UCSD-AML1 (cell line): ENCODE measurements around the gene CREB1.
"Not testable (repeated sequence)": the region's sequence is repeated elsewhere in the genome, so short reads cannot be mapped to it uniquely, and the experiment has no call there.

Experiments used
- DNase-seq: peaks from one replicate; lab custom pipeline; 2025; ENCODE audit not compliant: unreplicated experiment; lab: John Stamatoyannopoulos, UW

CREB1 gene

DNA sequence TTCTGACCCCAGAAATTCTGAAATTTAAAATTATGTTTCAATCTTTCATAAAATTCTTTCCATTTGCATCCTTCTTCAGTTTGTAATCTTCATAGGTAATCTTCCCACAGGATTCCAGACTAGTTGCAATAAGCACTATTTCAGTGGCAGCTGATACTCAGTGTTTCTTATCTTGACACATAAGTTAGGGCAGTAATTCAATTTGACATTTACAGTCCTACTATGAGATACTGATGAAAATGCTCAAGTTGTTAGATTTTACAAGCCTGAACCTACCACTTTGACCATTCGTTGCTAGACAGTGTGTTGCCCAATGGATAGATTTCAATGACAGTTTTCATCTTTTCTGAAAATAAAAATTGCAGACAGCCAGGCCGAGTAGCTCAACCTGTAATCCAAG, 85.1 kb downstream of the CREB1 start:
- DNase-seq: no peak

DNA sequence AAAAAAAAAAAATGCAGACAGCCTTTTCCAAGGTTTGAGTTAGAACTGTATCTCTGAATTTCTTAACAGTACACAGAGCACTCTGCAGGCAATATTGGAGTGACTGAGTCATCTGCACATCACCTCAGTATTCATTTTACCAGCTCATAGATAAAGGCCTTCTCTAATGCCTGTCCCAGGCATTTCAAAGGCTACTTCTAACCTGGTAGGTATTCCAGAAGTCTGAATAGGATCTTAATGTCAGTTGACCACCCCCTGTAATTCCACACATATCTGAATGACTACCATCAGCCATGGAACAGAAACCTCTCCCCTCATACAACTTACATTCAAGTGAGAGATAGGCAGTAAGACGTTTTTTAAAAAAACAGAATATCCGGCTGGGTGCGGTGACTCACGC, 86.4 kb downstream of the CREB1 start:
- DNase-seq: no peak

DNA sequence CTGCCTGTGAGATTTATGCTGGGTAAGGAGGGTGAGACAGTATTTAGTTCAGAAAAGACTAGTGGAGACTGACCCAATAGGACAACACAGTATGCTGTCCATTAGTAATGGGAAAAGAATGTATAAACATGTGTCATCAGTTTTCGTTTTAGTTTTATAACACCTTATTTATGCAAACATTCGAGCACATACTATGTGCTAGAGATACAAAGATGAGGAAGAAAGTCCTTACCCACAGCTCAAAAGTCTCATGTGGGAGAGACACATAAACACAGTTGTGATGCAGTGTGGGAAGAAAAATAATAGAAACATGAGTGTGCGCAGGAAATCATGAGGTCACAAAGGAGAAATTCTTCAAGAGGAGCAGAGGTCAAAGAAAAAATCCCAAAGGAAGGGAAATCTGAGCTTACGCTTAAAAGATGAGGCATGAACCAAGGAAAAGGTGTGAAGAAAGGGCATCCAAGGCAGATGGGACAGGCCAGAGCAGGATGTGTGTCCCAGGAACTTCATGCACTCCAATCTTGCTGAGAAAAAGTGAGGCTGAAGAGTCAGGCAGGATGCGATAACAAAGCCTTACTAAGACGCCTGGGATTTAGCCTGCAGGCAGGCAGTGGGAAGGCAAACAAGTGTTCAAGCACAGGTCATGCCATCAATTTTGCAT, 87.4 kb downstream of the CREB1 start:
- DNase-seq: no peak

DNA sequence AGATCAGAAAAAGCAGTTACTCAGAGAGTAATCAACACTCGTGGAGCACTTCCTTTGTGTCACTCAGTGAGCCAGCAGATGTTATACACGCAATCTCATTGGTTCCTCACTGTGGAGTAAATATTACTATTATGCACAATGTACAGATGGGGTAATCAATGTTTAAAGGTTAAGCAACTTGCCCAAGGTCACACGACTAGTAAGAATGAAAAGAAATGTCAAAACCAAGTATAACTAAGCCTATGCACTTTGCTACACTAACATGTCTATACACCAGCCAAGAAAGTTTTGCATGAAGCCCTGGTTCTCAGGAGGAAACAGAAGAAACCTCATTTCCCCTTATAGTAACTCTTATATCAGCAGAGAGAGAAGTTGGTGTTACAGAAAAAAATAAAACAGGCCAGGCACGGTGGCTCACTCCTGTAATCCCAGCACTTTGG, 90.0 kb downstream of the CREB1 start:
- DNase-seq: no peak

DNA sequence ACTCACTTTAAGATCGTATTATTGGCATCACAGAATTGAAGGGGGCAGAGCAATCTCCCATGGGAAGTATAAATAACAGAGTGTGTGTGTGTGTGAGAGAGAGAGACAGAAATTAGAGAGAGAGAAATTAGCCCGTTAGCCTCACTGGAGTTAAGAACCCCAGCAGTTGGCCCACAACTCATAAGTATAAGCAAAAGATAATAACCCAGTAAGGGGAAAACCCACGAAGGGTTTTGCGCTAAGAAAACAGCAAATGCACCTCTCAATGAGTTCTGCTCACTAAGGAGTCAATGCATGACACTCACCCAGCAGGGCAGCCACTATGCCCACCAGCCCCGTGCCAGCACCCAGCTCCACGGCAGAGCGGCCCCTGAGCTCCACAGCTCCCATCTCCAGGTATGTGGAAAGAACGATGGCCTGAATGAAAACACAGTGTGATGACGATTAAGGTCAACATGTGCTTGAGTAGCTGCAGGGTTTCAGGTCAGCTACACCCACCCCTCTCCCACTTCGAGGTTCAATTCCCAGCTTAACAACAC, 91.8 kb downstream of the CREB1 start:
- no peak for DNase-seq

DNA sequence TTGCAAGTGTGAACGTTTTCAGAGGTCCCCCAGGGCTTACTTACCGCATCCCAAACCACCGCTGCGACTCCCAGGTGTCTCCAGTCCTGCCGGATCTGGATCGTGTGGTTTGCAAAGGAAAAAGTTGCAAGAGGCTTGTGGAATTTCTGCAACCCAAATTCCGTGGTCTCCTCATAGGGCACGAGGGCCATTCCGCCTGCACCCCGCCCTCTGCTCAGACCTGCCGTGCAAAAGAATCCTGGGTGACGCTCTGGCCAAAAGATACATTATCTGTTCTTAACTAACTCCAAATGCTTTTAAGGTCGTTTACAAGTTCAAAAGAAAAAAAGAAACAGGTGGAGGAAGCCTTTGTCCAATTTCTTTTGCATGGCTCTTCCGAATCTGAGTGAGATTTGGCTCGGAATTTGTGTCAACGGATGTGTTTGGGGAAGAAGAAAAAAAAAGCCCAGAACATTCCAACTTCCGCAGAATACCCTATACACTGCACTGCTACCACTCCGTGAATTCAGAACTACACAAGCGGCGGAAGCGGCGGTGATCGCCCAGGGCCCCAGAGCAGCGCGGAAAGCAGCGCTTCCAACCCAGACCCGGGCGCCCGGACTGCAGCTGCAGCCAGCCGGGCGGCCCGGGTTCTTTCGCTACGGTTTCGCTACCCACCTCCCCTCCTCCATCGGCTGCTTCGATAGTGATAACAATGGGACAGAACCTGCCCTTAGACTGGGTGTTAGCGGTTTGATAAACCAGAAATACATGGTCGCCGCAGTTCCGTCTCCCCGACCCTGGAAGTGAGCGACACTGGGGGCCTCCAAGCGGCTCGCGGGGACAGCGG, 94.6 kb downstream of the CREB1 start:
- DNase-seq: peak; percentile 79

DNA sequence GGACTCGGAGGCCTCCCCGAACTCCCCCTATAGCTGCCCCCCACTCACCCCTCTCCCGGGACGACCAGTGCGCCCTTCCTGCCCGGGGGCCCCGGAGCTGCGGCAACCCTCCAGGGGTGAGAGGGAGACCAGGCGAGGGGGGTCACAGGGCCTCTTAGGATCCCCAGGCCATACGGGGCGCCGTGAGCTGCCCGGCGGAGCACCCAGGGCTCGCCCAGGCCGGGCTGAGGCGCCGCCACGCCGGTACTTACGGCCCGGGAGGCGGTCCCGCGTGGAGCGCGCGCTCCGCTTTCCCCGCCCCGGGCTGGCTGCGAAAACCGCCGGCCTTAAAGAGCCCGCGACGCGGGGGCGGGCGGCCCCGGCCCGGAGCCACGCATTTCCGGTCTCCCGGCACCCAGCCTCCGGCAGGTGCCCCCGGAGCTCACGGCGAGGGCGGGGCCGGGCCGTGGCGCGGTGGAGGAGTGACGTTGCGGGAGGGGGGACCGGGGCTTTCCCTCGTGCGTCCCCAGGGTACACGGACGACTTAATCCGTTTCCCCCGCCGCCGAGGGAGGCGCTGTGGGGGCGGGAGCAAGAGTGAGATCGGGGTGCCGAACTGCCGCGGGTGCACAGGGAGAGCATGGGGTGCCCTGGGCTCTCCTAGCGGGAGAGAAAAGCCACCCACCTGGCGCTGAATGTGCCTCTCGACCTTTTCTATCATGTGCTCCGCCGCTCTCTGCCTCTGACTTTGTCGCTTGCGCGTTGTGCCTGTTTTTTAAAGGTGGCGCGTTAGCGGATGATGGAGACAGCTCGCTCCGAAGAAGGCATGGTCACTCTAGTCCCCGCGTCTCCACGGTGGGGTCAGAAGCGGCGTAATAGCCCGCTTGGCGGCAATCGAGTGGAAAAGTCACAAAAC, 95.5 kb downstream of the CREB1 start, which contains the start of gene METTL21A:
Gene METTL21A (minus strand): TSS at position 381 of the 894 bp plus-strand sequence. CDS start 1,019 bp downstream, outside the sequence.
- peak; percentile 93 for DNase-seq

DNA sequence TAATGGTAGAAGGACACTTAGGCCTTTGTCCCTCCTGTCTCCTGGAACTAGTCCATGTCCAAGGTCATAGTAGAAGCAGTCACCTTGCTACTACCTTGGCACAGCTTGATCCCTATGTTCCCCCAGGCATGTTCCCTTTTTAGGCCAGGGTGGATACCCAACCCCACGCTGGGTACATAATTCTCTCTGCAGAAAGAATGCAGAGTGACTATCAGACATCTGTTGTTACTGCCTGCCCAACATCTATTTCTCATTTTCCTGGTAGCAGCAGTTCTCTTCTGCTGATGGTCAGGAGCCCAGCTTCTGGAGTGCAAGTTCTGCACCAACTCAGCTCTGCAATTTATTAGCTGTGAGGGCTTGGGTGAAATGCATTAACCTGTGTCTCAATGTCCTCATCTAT, 99.8 kb downstream of the CREB1 start:
- no peak for DNase-seq

DNA sequence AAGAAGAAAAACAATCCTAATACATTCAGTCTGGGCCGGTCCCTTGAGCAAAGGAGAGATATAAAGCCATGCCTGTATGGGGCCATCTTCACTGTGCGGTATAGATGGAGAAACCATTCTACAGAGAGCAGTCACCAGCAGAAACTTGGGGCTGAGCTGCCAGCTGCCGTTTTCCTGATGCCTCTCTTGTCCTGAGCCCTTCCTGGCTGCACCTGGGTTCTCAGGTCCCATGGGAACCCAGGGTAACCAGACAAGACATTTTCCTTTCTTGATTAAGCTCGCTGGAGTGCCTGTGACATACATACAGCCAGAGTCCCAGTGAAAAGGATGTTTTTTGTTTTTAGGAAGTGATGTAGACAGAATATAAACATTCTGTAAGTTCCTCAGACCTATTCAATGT, 100.7 kb downstream of the CREB1 start:
- DNase-seq: no peak

DNA sequence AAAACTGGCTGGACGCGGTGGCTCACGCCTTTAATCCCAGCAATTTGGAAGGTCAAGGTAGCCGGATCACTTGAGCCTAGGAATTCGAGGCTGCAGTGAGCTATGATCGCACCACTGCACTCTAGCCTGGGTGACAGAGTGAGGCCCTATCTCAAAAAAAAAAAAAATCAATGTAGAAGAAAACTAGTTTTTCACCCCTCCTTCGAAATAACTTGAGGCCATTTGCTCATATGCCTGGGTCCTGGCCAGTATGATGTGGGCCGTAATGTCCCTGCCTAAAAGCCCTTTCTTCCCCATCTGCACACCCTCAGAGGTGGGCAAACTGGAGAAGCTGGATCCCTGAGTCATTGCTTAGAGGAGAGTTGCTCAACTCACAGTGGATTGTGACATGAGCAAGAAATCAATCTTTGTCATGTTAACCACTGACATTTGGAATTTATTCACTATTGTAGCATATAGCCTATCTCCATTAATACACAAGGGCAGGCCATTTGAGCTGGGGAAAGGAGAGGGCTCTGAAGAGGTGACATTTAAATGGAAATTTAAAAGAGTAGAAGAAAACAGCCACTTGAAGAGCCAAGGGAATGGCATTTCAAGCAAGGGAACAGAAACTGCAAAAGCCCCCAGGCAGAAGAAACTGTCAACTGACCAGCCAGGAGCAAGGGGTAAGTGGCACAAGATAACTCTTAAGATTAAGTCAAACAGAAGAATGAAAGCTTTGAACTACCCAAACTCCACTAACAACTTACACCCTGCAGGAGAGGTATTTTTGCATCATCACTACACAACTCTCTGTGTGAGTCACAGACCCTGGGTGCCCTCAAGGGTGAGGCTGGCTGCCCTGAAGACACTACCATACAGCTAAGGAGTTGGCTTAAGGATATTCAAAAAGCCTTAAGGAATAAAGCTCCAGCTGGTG, 103.1 kb downstream of the CREB1 start:
- no peak for DNase-seq

DNA sequence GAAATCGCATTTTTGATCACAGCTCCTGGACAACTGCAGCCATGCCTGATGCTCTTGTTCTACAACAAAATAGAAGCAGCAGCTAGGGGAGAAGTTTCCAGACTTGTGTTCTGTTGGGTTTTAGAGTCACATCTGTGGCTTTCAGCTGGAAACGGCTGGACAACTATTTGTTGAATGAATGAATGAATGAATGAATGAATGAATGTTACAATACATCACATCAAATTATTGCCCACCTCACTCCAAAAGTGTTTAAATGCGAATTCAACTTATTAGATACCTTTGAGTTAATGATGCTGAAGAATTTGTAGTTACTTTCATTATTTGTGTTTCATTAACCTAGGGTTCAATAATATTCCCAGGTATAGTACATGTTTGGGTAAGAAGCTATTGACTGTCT, 103.9 kb downstream of the CREB1 start:
- no peak for DNase-seq

DNA sequence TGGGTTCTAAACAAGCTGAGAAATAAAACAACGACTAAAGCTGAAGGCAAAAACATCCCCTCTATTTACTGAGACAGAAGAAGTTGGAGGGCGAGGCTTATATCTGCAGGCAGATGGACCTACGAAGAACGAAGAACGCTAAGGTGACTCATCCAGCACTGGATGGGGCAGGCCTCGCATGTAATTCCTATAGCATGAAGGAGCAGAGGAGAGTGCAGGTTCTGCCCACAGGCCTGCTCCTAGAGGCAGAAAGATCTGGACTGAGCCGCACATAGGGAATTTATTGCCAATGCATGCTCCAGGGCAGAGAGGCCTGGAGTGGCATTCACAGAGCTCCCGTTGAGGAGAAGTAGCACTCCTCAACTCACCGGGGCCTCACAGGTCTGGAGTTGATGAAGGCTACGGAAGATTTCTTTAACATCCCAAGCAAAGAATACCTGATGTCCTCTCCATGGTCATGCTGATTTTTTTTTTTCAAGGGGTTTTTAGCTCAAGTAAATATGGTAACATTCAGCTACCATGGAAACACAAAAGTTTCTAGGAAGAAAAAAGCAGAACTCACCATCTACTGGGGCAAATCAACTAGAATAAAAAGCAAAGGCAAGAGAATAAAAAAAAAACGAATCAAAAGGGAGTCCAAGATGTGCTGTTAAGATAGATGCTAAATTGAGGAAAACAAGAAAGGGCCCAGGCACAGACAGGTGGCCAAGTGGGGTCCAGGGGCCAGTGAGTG, 105.9 kb downstream of the CREB1 start:
- DNase-seq: no peak

DNA sequence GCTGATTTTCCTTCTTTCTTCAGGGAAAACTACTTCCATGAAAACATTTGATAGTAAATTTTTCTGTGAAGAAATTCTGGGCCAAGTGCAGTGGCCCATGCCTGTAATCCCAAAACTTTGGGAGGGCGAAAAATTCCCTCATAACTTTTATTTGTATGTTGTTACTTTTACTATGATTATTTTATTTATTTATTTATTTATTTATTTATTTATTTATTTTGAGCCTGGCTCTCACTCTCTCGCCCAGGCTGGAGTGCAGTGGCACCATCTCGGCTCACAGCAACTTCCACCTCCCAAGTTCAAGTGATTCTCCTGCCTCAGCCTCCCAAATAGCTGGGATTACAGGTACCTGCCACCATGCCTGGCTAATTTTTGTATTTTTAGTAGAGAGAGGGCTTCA, 109.5 kb downstream of the CREB1 start:
- DNase-seq: not testable (repeated sequence)

DNA sequence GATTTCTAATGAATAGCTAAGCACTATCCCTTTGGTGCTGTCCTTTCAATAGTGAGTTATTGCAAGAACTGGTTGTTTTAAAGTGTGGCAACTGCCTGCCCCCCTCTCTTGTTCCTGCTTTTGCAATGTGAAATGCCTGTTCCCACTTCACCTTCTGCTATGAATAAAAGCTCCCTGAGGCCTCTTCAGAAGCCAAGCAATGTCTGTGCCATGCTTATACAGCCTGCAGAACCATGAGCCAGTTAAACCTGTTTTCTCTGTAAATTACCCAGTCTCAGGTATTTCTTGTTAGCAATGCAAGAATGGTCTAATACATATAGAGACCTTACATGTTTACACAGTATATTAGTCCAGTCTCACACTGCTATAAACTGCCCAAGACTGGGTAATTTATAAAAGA, 110.4 kb downstream of the CREB1 start:
- no peak for DNase-seq

DNA sequence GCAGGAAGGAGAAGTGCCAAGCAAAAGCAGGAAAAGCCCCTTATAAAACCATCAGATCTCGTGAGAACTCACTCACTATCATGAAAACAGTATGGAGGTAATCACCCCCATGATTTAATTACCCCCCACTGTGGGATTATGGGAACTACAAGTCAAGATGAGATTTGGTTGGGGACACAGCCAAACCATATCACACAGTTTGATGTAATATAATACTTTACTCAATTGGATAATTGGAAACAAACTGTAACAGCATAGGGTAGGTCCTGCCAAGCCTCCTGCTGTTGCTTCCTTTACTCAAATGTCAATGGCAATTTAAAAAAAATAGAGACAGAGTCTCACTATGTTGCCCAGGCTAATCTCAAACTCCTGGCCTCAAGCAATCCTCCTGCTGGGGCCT, 110.9 kb downstream of the CREB1 start:
- DNase-seq: no peak

DNA sequence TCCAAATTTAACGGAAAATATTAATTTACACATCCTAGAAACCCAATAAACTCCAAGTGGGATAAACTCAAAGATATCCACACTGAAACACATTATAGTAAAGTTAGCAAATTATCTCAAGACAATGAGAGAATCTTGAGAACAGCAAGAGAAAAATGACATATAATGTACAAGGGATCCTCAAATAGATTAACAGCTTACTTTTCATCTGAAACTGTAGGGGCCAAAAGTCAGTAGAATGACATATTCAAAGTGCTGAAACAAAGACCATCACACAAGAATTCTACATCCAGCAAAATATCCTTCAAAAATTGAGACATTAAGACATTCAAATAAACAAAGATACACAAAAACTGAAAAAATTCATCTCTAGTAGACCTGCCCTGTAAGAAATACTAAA, 114.1 kb downstream of the CREB1 start:
- DNase-seq: no peak

DNA sequence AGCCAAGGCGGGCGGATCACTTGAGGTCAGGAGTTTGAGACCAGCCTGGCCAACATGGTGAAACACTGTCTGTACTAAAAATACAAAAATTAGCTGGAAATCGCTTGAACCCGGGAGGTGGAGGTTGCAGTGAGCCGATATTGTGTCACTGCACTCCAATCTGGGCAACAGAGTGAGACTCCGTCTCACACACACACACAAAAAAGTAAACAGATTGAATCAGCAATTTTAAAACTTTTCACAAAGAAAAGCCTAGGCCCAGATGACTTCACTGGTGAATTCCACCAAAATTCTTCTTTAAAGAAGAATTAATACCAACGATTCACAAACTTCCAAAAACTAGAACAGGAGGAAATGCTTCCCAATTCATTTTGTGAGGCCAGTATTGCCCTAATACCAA, 116.8 kb downstream of the CREB1 start:
- not testable (repeated sequence) for DNase-seq
